Common myeloid progenitor, CD34-positive (primary cell): ENCODE measurements around the gene FAM149B1. TPM values are rescaled to one million over a fixed set of nuclear protein-coding genes. Genes with fewer than 3 reads are reported as not detected.

Experiments
- CTCF ChIA-PET: fragments of 350-600 bp; sonication (Branson Sonifier 250); formaldehyde crosslinking; loops from one replicate; lab custom pipeline; 2021; ENCODE audit warnings: antibody characterized with exemption; lab: Charles Lee
- POLR2A ChIA-PET: fragments of 350-600 bp; sonication (Branson Sonifier 250); formaldehyde crosslinking; loops from one replicate; lab custom pipeline; 2021; ENCODE audit warnings: antibody characterized with exemption; lab: Charles Lee
- DNase-seq, 3 donors: peaks; one replicate each; pipeline versions ENCODE4 v3.0.0 to v3.0.0-alpha.2; 2013
- H3K27ac ChIP-seq, 2 experiments: 1 replicate in 1 of 2; 2 replicates in 1 of 2; pipeline ENCODE4 v1.7.0; 2013; ENCODE audit warnings: inconsistent platforms in 2 of 2, low read length in 2 of 2, mild to moderate bottlenecking in 2 of 2, low read depth in 1 of 2, moderate library complexity in 1 of 2; ENCODE audit not compliant: severe bottlenecking in 2 of 2, insufficient read depth in 1 of 2, poor library complexity in 1 of 2
- H3K27me3 ChIP-seq, 5 experiments: replicated peaks in 2 of 5; 1 replicate in 3 of 5; 2 replicates in 2 of 5; pipeline versions ENCODE4 v1.6.1 to v1.7.0; 2013; ENCODE audit warnings: low read length in 4 of 5, mild to moderate bottlenecking in 2 of 5, moderate library complexity in 2 of 5, inconsistent platforms in 1 of 5; ENCODE audit not compliant: insufficient read depth in 5 of 5, control insufficient read depth in 4 of 5
- H3K36me3 ChIP-seq, 4 experiments: 1 replicate in 2 of 4; 2 replicates in 2 of 4; pipeline versions ENCODE4 v1.6.1 to v1.7.0; 2013; ENCODE audit warnings: low read length in 3 of 4, control low read depth in 1 of 4, mild to moderate bottlenecking in 1 of 4; ENCODE audit not compliant: control insufficient read depth in 4 of 4, insufficient read depth in 4 of 4
- H3K4me1 ChIP-seq, 4 experiments: 1 replicate in 3 of 4; 2 replicates in 1 of 4; pipeline versions ENCODE4 v1.6.1 to v1.7.1; 2013; ENCODE audit warnings: low read length in 3 of 4, mild to moderate bottlenecking in 3 of 4, control low read depth in 1 of 4, inconsistent platforms in 1 of 4, moderate library complexity in 1 of 4; ENCODE audit not compliant: control insufficient read depth in 4 of 4, insufficient read depth in 4 of 4; ENCODE audit errors: control extremely low read depth in 1 of 4
- H3K4me3 ChIP-seq, 7 experiments: 1 replicate in 4 of 7; 2 replicates in 3 of 7; pipeline versions ENCODE4 v1.5.1 to v1.7.0; 2013; ENCODE audit warnings: mild to moderate bottlenecking in 7 of 7, low read length in 6 of 7, moderate library complexity in 6 of 7, inconsistent platforms in 2 of 7, low read depth in 2 of 7, control low read depth in 1 of 7; ENCODE audit not compliant: insufficient read depth in 4 of 7, control insufficient read depth in 1 of 7; ENCODE audit errors: extremely low read depth in 1 of 7
- H3K9me3 ChIP-seq, 5 experiments: 1 replicate in 4 of 5; 2 replicates in 1 of 5; pipeline versions ENCODE4 v1.6.1 to v1.7.1; 2013; ENCODE audit warnings: low read length in 4 of 5, mild to moderate bottlenecking in 2 of 5, inconsistent platforms in 1 of 5, low read depth in 1 of 5, moderate library complexity in 1 of 5; ENCODE audit not compliant: control insufficient read depth in 4 of 5, insufficient read depth in 2 of 5; ENCODE audit errors: control extremely low read depth in 1 of 5
- WGBS: methylation state at CpG from one replicate; pipeline ENCODE4 v1.1.5; 2013; ENCODE audit not compliant: insufficient coverage; 5-methylcytosine and 5-hydroxymethylcytosine counted together
- polyA plus RNA-seq: library from polyadenylated mRNA; unstranded; fragments of 120-200 nt; gene quantifications from one replicate; pipeline ENCODE4 v1.2.1, GENCODE V29; 2013

Gene FAM149B1
- polyA plus RNA-seq: 26.7 TPM

DNA sequence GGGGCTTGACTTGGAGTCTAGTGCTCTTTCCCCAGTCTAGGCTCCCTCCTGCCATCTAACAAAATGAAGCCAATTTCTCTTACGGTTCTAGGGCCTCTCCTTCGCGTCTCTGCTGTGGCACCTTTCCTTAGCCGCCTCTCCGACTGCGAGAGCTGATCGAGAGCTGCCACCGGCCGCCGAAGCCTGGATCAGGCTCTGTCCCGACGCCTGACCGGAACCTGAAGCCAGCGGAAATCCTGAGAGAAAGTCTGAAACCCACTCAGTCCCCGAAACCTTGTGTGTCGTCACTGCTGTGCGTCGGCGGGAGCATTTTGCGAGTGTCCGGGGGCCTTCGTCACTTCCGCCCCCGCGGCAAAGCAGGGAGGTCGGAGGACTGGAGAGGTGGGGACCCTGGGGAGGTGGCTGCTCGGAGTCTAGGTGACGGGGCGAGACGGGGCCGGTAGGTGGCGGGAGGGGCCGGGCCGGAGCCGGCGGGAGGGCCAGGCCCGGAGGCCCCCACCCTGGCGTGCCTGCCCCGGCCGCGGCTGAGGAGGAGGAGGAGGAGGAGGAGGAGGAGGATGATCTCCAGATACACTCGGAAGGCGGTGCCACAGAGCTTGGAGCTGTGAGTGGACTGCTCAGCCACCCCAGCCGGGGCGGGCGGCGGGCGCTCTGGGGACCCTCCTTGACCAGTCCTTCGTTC is at the start of gene FAM149B1, which contains the start of gene ECD:
FAM149B1 (plus strand) TSS at position 337 of the 682 bp plus-strand sequence; CDS start at position 558, 221 bp downstream.
ECD (minus strand) TSS at position 226 of the 682 bp plus-strand sequence. CDS start 4,071 bp downstream, outside the sequence.
- H3K27me3 ChIP-seq: no peaks in the 10 kb centered on the region
- POLR2A ChIA-PET: interaction anchor here (1.4 to 1.7 kb wide), 2 partner anchors 71 to 72 kb away, joined by 3 to 7 read pairs; partner anchors contain the start of gene P4HA1
- WGBS: 0% methylated on average over 35 of the region's 49 CpGs
- H3K36me3 ChIP-seq: peaks cover 0 to 10% (median 5%) of the 10 kb centered on the region in 4 experiments
- H3K4me3 ChIP-seq: peak within 1 kb of the TSS; percentile 96 to 100 (median 100)
- DNase-seq: peak; percentile 95 to 97 (median 95)
- peaks cover 7 to 20% (median 11%) of the 10 kb centered on the region in 4 experiments for H3K4me1 ChIP-seq
- peak within 1 kb of the TSS; percentile 95 to 99 for H3K27ac ChIP-seq
- no peaks in the 10 kb centered on the region for H3K9me3 ChIP-seq
- CTCF ChIA-PET: interaction anchor here (1.0 to 4.9 kb wide), 3 partner anchors 9 to 71 kb away, joined by 3 to 23 read pairs (median 4); partner anchors contain the start of gene P4HA1

DNA sequence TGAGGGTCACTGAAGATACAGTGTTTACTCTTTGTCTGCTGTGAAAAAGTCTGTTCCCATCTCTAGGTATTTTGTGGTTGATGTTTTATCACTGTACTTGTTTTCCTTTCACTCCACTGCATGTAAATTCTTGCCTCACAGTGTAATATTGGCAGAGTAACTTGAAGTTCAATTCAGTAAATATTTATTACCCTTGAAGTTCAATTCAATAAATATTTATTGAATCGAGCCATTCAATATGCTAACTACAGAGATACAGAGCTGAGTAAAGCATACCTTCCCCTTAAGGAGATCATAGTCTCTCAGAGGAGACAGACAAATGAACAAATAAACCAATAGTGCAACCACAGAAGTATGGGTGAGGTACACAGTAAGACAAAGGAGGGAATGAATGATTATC is 48.5 kb upstream of the FAM149B1 start:
- WGBS: no CpG with 5 or more reads among the region's 1 CpG
- no peaks in the 10 kb centered on the region for H3K27me3 ChIP-seq
- no peak for DNase-seq
- H3K4me3 ChIP-seq: no peak overlapping the region
- no peaks in the 10 kb centered on the region for H3K4me1 ChIP-seq
- CTCF ChIA-PET: no interaction called here
- peaks cover 3 to 13% (median 10%) of the 10 kb centered on the region in 4 experiments for H3K36me3 ChIP-seq
- H3K9me3 ChIP-seq: no peaks in the 10 kb centered on the region
- POLR2A ChIA-PET: no interaction called here
- no peak overlapping the region for H3K27ac ChIP-seq

DNA sequence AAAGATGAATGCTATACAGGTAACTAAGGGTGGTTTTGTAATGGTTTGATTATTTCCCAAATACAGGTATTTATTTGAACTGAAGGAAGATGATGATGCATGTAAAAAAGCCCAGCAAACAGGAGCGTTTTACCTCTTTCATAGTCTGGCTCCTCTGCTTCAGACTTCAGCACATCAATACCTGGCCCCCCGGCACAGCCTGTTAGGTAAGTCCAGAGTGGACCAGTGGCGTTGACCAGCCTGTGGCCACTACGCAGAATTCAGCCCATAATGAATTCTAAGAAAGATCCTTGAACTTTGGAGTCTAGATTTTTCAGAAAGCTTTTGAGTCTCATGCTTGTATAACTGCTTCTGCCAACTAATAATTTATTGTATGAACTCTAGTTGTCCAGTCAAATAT is 48.0 kb upstream of the FAM149B1 start:
- Histone ChIP-seq H3K27me3 (no peaks in the 10 kb centered on the region), H3K9me3 (no peaks in the 10 kb centered on the region), H3K4me1 (no peaks in the 10 kb centered on the region), H3K4me3 (no peak overlapping the region), H3K36me3 (peaks cover 5 to 15% (median 11%) of the 10 kb centered on the region in 4 experiments), H3K27ac (no peak overlapping the region)
- no peak for DNase-seq
- 98% methylated on average over 4 of the region's 4 CpGs for WGBS
- ChIA-PET CTCF (interaction anchor here (1.3 kb wide), 1 partner anchor 22 kb away, joined by 3 read pairs; no protein-coding TSS in a partner anchor), POLR2A (no interaction called here)

DNA sequence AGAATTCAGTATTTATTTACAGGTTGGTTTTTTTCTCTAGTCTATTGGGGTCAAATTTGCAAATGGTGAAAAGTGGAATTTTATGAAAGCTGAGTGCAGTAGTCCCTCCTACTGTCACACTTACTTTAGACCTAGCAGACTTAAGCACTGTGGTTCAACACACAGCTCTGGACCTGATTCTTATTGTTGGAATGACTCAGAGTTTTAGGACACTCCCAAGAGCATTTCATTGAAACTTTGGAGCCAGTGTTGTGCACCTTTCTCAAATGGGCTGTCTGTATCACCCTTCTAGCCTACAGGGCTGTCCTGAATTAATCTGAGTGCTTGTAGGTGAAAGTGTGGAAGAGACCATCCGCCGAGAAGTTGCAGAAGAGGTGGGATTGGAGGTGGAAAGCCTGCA is 41.6 kb upstream of the FAM149B1 start:
- H3K9me3 ChIP-seq: no peaks in the 10 kb centered on the region
- H3K4me3 ChIP-seq: no peak overlapping the region
- H3K27ac ChIP-seq: no peak overlapping the region
- H3K36me3 ChIP-seq: peaks cover 14 to 44% (median 26%) of the 10 kb centered on the region in 4 experiments
- DNase-seq: no peak
- no peaks in the 10 kb centered on the region for H3K27me3 ChIP-seq
- POLR2A ChIA-PET: interaction anchor here (1.0 kb wide), 1 partner anchor 12 kb away, joined by 3 read pairs; no protein-coding TSS in a partner anchor
- WGBS: 100% methylated on average over 2 of the region's 2 CpGs
- H3K4me1 ChIP-seq: no peaks in the 10 kb centered on the region
- CTCF ChIA-PET: no interaction called here

DNA sequence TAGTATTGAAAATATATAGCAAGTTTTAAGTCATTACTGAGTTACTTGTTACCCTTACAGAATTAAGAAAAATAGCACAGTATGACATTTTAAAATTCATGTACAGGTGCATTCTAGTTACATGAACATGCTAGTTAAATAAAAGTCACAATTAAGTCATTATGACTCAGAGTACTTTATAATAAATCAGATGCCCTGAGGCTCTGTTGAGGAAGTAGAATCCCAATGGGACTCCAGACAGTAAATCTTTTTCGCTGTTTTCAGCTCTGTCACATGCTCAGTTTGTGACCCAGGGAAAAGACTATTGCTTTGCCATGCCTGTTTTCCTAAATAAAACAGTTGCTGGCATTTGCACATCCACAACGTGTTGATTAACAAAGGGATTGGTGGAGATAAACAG is 36.6 kb upstream of the FAM149B1 start:
- no peak overlapping the region for H3K27ac ChIP-seq
- WGBS: 87% methylated on average over 1 of the region's 2 CpGs
- no peaks in the 10 kb centered on the region for H3K27me3 ChIP-seq
- ChIA-PET CTCF (interaction anchor here (1.1 to 1.6 kb wide), 2 partner anchors 8 to 34 kb away, joined by 5 read pairs; partner anchors contain the start of gene P4HA1), POLR2A (interaction anchor here (1.2 kb wide), 1 partner anchor 21 kb away, joined by 6 read pairs; no protein-coding TSS in a partner anchor)
- H3K4me3 ChIP-seq: no peak overlapping the region
- no peak for DNase-seq
- peaks cover 23 to 74% (median 46%) of the 10 kb centered on the region in 4 experiments for H3K36me3 ChIP-seq
- H3K4me1 ChIP-seq: no peaks in the 10 kb centered on the region
- H3K9me3 ChIP-seq: no peaks in the 10 kb centered on the region

DNA sequence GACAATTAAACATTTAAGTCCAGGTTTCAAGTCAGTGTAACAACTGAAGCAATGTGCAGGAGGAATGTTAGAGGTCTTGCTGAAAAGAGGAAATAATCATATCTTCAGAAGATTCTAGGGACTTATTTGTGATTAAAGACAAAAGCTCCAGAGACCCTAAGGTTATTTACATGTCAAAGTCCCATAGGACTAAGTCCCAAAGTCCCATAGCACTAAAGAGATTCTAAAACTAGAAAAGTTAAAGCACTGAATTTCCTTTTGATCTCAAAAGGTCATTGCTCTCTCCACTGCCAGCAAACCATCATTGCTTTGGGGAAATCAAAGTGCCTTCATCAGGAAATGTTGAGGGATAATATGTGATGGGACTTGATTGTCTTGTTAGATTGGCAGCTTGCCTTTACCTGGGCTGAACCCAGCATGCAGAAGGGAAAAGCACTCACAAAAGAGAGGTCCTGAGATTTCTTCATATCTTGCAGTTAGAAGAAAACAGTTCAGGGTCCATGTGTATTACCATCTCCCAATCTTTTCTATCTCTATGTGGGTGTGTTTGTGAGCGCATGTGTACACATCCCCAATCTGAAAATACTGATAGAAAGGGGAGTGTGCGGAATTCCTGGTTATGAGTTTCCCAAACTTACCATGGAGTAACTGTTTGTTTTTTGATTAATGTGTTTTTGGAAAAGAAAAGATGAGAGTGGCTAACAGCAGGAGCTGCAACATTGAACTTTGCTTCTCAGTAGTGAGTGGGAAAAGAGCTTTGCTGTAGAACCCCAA is 35.8 kb upstream of the FAM149B1 start:
- H3K36me3 ChIP-seq: peaks cover 24 to 73% (median 45%) of the 10 kb centered on the region in 4 experiments
- H3K4me1 ChIP-seq: no peaks in the 10 kb centered on the region
- H3K27me3 ChIP-seq: no peaks in the 10 kb centered on the region
- no peak overlapping the region for H3K27ac ChIP-seq
- ChIA-PET CTCF (interaction anchor here (0.9 to 1.5 kb wide), 3 partner anchors 8 to 32 kb away, joined by 3 read pairs; no protein-coding TSS in a partner anchor), POLR2A (interaction anchor here (1.2 kb wide), 1 partner anchor 20 kb away, joined by 6 read pairs; no protein-coding TSS in a partner anchor)
- no CpG with 5 or more reads among the region's 2 CpGs for WGBS
- no peak overlapping the region for H3K4me3 ChIP-seq
- no peak for DNase-seq
- H3K9me3 ChIP-seq: no peaks in the 10 kb centered on the region
